Activated CD4-positive, alpha-beta T cell treated with anti-CD3 and anti-CD28 coated beads, Interleukin-2, amount 50 U/mL, for 24 hours (primary cell): ENCODE data around the gene LMOD3.

ENCODE experiments used
- DNase-seq, 2 donors: peaks; one replicate each; pipeline ENCODE4 v3.0.0-alpha.2; 2020; ENCODE audit warnings: low read depth in 1 of 2, low spot score in 1 of 2

LMOD3 gene

GRCh38 chr3:69065318-69065964 is 57.0 kb downstream of the LMOD3 start:
- DNase-seq: no peak

- no peak for DNase-seq
These were observed 58.8 kb downstream of the LMOD3 start for GRCh38 chr3:69063636-69064035.

- DNase-seq: no peak
These were observed 62.7 kb downstream of the LMOD3 start for GRCh38 chr3:69059688-69060087.

GRCh38 chr3:69058947-69059224 is 63.5 kb downstream of the LMOD3 start:
- no peak for DNase-seq

GRCh38 chr3:69058180-69058946 is 64.0 kb downstream of the LMOD3 start:
- DNase-seq: no peak
